C4-2B (cell line): ENCODE data around the gene TGFBR3.

ENCODE experiments used
- H3K27ac ChIP-seq: fragments of 450-650 bp; 2 replicates; pipeline ENCODE4 v1.5.1; 2017
- ZFX ChIP-seq: fragments of 450-650 bp; IDR thresholded peaks from 2 replicates; pipeline ENCODE4 v1.6.1; 2017
- TF ChIP-seq, protein P1 (sequence below): fragments of 450-650 bp; conservative IDR thresholded peaks from 2 replicates; pipeline ENCODE4 v1.5.1; 2017; ENCODE audit warnings: mild to moderate bottlenecking

Gene TGFBR3

GRCh38 chr1:91703095-91703494 is 182.9 kb downstream of the TGFBR3 start:
- H3K27ac ChIP-seq: no peak overlapping the region
- TF ChIP-seq, protein P1, sequence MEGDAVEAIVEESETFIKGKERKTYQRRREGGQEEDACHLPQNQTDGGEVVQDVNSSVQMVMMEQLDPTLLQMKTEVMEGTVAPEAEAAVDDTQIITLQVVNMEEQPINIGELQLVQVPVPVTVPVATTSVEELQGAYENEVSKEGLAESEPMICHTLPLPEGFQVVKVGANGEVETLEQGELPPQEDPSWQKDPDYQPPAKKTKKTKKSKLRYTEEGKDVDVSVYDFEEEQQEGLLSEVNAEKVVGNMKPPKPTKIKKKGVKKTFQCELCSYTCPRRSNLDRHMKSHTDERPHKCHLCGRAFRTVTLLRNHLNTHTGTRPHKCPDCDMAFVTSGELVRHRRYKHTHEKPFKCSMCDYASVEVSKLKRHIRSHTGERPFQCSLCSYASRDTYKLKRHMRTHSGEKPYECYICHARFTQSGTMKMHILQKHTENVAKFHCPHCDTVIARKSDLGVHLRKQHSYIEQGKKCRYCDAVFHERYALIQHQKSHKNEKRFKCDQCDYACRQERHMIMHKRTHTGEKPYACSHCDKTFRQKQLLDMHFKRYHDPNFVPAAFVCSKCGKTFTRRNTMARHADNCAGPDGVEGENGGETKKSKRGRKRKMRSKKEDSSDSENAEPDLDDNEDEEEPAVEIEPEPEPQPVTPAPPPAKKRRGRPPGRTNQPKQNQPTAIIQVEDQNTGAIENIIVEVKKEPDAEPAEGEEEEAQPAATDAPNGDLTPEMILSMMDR: no peak
- TF ChIP-seq ZFX: no peak

DNA sequence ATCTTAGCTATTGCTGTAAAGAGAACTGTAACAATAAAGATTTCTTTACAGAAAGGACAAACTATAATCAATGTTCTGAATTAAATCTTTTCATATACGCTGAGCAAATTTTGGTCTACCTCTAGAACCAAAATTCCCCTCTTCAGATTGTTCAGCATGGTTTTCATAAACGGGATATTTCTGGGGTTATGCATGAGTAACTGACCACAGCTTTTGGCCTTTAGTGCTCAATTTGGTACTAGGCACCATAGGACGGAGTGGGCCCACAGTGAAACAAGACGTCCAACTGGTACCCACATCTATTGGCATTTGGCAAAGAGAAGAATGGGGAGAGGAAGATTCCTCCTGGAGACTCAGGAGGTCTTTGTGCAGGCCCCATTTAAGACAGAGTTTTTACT is 184.5 kb downstream of the TGFBR3 start:
- H3K27ac ChIP-seq: no peak overlapping the region
- TF ChIP-seq, protein P1: no peak
- TF ChIP-seq ZFX: no peak

GRCh38 chr1:91700771-91701471 is 185.0 kb downstream of the TGFBR3 start:
- TF ChIP-seq ZFX: no peak
- TF ChIP-seq, protein P1: no peak
- H3K27ac ChIP-seq: no peak overlapping the region

- TF ChIP-seq, protein P1: no peak
- TF ChIP-seq ZFX: no peak
Measured at GRCh38 chr1:91700332-91700731, 185.6 kb downstream of the TGFBR3 start.

DNA sequence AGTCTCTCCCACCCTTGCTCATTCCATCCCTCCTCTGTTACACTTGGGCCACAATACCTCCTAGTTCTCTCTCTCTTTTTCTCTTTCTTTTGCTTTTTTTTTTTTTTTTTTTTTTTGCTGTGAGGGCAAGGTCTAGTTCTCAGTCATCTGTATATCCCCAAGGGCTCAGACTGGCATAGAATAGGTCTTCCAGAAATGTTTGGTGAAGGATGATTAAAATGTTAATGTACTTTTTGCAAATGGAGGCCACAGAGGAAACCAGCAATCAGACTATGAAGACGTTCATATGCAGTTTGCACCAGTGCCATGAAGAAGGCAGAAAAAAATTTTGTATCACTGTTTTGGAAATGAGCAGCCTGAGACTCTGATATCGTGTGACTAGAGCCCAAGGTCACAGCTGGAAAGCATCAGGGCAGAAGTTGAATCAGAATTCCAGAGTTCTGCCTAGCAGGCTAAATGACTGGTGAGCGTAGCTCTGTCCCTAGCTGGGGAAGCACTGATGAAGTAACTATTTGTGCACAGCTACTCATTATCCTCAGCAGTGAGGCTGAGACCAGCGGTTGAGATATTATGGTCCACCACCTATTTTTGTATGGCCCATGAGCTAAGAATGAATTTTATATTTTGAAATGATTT is 186.5 kb downstream of the TGFBR3 start:
- TF ChIP-seq, protein P1: no peak
- no peak for TF ChIP-seq ZFX
- H3K27ac ChIP-seq: no peak overlapping the region

More at GRCh38 chr1:91700332-91700731, 185.6 kb downstream of the TGFBR3 start:
- no peak overlapping the region for H3K27ac ChIP-seq

DNA sequence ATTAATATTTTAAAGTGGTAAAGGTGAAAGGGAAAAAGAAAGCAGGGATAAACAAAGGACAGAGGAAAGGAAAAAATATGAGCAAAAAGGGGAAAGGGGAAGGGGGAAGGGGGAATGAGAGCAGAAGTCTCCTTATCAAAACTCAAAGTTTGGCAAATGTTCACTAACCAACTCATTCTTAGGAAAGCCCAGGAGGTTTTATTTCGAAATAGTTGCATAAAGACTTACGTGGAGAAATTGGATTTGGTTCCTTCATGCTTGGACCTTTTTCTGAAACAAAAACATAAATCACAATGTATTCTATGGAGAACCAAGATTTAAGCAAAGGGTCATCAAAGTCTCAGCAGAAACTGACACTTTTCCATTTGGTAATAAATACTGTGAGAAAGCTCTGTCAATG is 188.1 kb downstream of the TGFBR3 start:
- no peak overlapping the region for H3K27ac ChIP-seq
- TF ChIP-seq ZFX: no peak
- TF ChIP-seq, protein P1: no peak

GRCh38 chr1:91697416-91697815 is 188.5 kb downstream of the TGFBR3 start:
- TF ChIP-seq, protein P1: no peak
- no peak for TF ChIP-seq ZFX
- no peak overlapping the region for H3K27ac ChIP-seq
